HG03439 (cell line): Measurements from ENCODE around the gene RTRAF.

Experiments
- ATAC-seq: cut with Tn5 transposase; IDR thresholded peaks from one replicate; pipeline ENCODE4 v1.9.1; 2021; ENCODE audit warnings: mild to moderate bottlenecking, moderate library complexity; ENCODE audit not compliant: unreplicated experiment

RTRAF gene

DNA sequence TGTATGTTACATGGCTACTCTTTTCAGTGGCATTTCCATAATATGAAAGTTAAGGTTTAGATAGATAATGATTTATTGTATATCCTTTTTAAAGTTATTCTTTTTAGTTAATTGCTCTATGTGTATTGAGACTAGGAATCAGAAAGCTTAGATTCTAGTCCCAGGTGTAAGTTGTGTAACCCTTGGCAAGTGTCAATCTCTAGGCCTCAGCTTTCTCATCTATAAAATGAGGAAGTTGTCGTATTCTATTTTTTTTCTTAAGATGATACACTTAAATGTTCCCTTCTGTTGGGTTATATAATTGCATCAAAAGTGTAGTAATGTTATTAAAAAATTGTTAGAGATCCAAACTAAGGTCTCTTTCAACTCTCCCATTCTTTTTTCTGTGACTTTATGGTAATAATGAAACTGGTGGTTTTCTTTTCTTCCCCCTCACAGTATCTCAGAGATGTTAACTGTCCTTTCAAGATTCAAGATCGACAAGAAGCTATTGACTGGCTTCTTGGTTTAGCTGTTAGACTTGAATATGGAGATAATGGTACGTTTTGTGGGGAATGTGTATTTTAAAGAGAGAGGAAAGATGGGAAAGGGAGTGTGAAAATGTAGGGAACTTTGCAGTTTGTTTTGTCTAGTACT, 4.1 kb downstream of the RTRAF start:
- ATAC-seq = no peak

- ATAC-seq = no peak
Observed at GRCh38 chr14:51996148-51996746, 6.9 kb downstream of the RTRAF start.

- ATAC-seq = no peak
Observed at GRCh38 chr14:51998348-51998747, 9.0 kb downstream of the RTRAF start.

DNA sequence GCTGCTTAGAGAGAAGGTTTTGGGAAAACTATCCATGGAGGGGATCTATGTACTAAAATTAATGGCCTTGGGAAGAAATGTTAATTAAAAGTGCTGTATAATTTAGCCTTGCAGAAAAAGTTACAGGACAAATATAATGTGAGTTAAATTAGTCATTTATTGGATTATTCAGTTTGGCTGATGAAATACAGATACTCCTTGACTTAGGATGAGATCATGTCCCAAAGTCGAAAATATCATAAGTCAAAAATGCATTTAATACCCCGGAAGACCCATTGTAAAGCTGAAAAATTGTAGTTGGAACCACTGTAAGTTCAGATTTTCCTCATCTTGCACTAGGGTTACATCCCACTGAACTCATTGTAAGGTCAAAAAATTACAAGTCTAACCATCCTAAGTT, 9.7 kb downstream of the RTRAF start:
- ATAC-seq = no peak

DNA sequence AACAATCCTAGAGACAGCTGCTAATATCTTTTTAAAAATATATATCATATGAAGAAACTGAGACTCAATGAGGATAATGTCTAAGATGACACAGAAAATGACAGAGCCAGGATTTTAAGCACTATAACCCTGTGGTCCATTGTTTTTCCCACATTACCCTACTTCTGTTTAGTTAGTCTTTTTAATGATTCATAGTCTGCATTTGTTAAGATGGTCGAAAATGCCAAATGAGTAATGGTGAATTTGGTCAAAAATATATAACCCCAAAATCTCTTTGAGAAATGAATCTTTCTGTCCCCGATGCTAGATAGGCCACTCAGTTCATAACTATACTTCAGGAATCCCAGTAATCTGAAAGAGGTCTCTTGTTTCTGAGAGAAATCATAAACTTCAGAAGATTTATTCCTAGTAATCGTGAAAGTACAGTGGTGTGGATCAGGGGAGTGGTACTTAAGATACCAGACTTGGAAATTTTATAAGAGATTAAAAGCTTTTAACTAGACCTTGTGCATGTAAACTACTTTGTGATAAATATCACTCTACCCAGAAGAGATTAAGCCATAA, 10.8 kb downstream of the RTRAF start:
- no peak for ATAC-seq

- no peak for ATAC-seq
Observed at GRCh38 chr14:52000696-52001095, 11.3 kb downstream of the RTRAF start.

DNA sequence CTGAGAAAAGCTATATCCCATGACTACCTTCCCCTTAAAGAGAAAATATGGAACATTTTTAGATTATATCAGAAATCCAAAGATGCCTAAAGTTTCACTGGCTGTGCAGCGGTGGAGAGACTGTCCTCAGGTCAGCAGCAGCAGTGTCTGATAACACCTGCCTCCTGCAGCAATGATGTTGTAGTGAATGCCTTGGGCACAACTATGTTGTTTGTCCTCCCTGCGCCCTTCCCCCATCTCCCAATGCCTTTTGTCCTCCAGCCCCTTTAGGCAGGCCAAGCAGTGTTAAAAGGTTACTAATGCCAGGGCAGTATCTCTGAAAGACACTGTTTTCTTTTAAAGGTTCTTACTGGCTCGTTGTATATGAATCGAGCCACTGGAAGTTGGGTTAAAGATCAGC, 13.2 kb downstream of the RTRAF start:
- ATAC-seq = no peak

DNA sequence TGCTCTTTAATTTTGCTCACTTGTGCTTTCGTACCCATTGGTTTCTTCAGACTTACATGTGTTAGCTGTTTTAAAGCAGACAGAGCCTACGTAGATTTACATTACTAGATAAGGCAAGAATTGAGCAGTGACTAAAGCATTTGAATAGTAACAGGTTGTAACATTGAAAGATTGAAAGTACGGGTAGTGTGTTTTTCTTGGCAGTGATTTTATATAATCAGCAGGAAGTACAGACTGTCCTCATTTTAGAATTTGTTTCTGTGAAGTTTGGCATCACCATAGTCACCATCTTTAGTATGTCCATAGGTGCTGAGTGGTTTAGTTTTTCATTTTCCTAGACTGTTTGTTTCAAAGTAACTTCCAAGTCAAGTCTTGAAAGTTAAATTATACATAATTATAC, 14.0 kb downstream of the RTRAF start:
- ATAC-seq = no peak

- ATAC-seq = no peak
Observed at GRCh38 chr14:52005625-52006024, 16.3 kb downstream of the RTRAF start.

- ATAC-seq = no peak
Observed at GRCh38 chr14:52006361-52006760, 17.0 kb downstream of the RTRAF start.

GRCh38 chr14:52007211-52007610, 17.9 kb downstream of the RTRAF start:
- no peak for ATAC-seq

- no peak for ATAC-seq
Observed at GRCh38 chr14:52007637-52008036, 18.3 kb downstream of the RTRAF start.

DNA sequence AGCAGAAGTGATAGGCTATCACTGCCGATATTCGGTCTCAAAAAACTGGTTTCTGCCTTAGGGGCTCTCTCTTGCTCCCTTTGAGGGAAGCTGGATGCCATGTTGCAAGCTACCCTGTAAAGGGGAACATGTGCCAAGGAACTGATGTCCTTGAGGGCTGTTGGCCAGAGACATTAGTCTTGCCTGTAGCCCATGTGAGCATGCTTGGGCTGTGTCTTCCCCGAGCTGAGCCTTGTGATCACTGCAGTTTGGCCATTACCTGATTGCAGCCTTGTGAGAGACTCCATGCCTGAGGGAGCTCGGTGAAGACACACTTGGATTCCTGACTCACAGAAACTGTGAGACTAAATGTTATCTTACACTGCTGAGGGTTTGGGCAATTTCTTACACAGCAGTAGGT, 18.8 kb downstream of the RTRAF start:
- no peak for ATAC-seq

- ATAC-seq = no peak
Observed at GRCh38 chr14:52010173-52010693, 20.9 kb downstream of the RTRAF start.

GRCh38 chr14:52011523-52011922, 22.2 kb downstream of the RTRAF start:
- no peak for ATAC-seq

DNA sequence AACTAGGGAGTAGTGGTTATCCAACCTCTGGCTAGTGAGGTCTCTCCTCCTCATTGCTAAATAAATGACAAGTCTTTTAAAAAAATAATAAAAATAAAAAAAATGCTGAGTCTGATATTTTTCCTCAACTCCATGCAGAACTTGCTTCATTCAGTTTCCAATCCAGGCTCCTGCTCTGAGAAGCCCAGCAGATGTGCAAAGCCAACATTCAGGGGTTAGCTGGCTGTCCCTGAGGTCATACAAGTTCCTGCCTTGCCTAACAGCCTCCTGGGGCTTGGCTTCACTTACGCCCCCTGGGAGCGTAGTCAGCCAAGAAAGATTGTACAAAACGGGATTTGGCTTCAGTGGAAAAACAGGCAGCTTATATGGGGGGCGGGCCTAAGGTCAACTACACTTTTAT, 23.3 kb downstream of the RTRAF start:
- ATAC-seq = no peak

- ATAC-seq = no peak
Observed at GRCh38 chr14:52013984-52014600, 24.7 kb downstream of the RTRAF start.

- no peak for ATAC-seq
Observed at GRCh38 chr14:52014601-52015267, 25.4 kb downstream of the RTRAF start.

- ATAC-seq = no peak
Observed at GRCh38 chr14:52015411-52016030, 26.2 kb downstream of the RTRAF start.

- ATAC-seq = no peak
Observed at GRCh38 chr14:52018252-52018651, 28.9 kb downstream of the RTRAF start.

- no peak for ATAC-seq
Observed at GRCh38 chr14:52018970-52019369, 29.6 kb downstream of the RTRAF start.
